K562 (cell line): Measurements from ENCODE around the gene CSNK1D. TPM values are rescaled to one million over a fixed set of nuclear protein-coding genes. Genes with fewer than 3 reads are reported as not detected.
A peak's percentile ranks its signal among the peaks of the same experiment; 100 is the strongest.

Experiments
- C11orf30 ChIP-seq: fragments of 450-650 bp; IDR thresholded peaks from 2 replicates; pipeline ENCODE4 v1.6.1; 2016; ENCODE audit warnings: low read depth, mild to moderate bottlenecking
- IRF1 ChIP-seq: sonication (generic); formaldehyde crosslinking; IDR thresholded peaks from 2 replicates; pipeline ENCODE4 v1.8.0; 2022; ENCODE audit warnings: missing genetic modification reagents, mild to moderate bottlenecking, borderline replicate concordance
- JUN ChIP-seq, 2 experiments: sonication (generic) in 1 of 2; formaldehyde crosslinking in 1 of 2; IDR thresholded peaks; 2 replicates each; pipeline versions ENCODE4 v1.6.1 to v1.8.0; 2012 to 2022; ENCODE audit warnings: borderline replicate concordance in 2 of 2, mild to moderate bottlenecking in 2 of 2, improper control_type of control experiment in 1 of 2, low read depth in 1 of 2, low read length in 1 of 2, missing genetic modification reagents in 1 of 2
- KDM2B ChIP-seq: fragments of 250-450 bp; sonication (Bioruptor Pico); IDR thresholded peaks from 2 replicates; pipeline ENCODE4 v1.8.0; 2021; ENCODE audit warnings: mild to moderate bottlenecking, moderate library complexity
- MCM2 ChIP-seq: fragments of 450-650 bp; IDR thresholded peaks from 2 replicates; pipeline ENCODE4 v1.6.1; 2017; ENCODE audit warnings: low read depth, mild to moderate bottlenecking
- MXI1 ChIP-seq: IDR thresholded peaks from 2 replicates; pipeline ENCODE4 v1.6.1; 2011; ENCODE audit warnings: low read depth, mild to moderate bottlenecking, improper control_type of control experiment, low read length
- NCOR1 ChIP-seq: fragments of 450-650 bp; IDR thresholded peaks from 2 replicates; pipeline ENCODE4 v1.6.1; 2016; ENCODE audit warnings: mild to moderate bottlenecking, moderate library complexity
- POLR2H ChIP-seq: IDR thresholded peaks from 2 replicates; pipeline ENCODE4 v1.6.1; 2016; ENCODE audit warnings: missing genetic modification characterization, low read depth, mild to moderate bottlenecking, control low read depth, missing compliant biosample characterization, moderate library complexity
- POLR3A ChIP-seq: IDR thresholded peaks from 2 replicates; pipeline ENCODE4 v1.6.1; 2011; ENCODE audit warnings: borderline replicate concordance, mild to moderate bottlenecking, moderate library complexity; ENCODE audit not compliant: insufficient read length, insufficient read depth; ENCODE audit errors: extremely low read depth
- SMARCA4 ChIP-seq: fragments of 450-650 bp; IDR thresholded peaks from 2 replicates; pipeline ENCODE4 v1.6.1; 2016
- TAF1 ChIP-seq: IDR thresholded peaks from 2 replicates; pipeline ENCODE4 v1.6.1; 2011; ENCODE audit warnings: mild to moderate bottlenecking, low read length, moderate library complexity; ENCODE audit not compliant: insufficient read depth, control insufficient read depth, severe bottlenecking; ENCODE audit errors: extremely low read depth
- ZBTB1 ChIP-seq: sonication (generic); formaldehyde crosslinking; IDR thresholded peaks from 2 replicates; pipeline ENCODE4 v1.8.1; 2023; ENCODE audit warnings: missing genetic modification reagents, low read depth, mild to moderate bottlenecking, borderline replicate concordance
- ZNF316 ChIP-seq: fragments of 450-650 bp; IDR thresholded peaks from 2 replicates; pipeline ENCODE4 v1.6.1; 2016
- polyA plus RNA-seq, 8 experiments: library from polyadenylated mRNA; depleted of rRNA in 4 of 8; stranded (reverse) in 5 of 8; unstranded in 3 of 8; fragments of >200 nt; fragmentation: Nextera tagmentation in 2 of 8; fragmentation: Illumina TruSeq in 1 of 8; extraction: Ambion mirVana in 2 of 8; extraction: Trizol in 1 of 8; gene quantifications; 2 replicates each; pipeline versions ENCODE4 v1.2.1 to v1.2.3, GENCODE V29; 2011 to 2014; ENCODE audit warnings: inconsistent platforms in 1 of 8, missing spikeins in 1 of 8
- total RNA-seq, 7 experiments: library from RNA; depleted of rRNA in 6 of 7; stranded (reverse); fragments of >200 nt in 6 of 7; fragmentation: Illumina TruSeq in 2 of 7; extraction: Trizol in 2 of 7; gene quantifications; 2 replicates each; pipeline versions ENCODE4 v1.2.1 to v1.2.3, GENCODE V29; 2011 to 2021; ENCODE audit warnings: low replicate concordance in 1 of 7
- TF ChIP-seq, protein P1 (sequence below): fragments of 450-650 bp; IDR thresholded peaks from 2 replicates; pipeline ENCODE4 v1.6.1; 2017; ENCODE audit warnings: antibody characterized with exemption, mild to moderate bottlenecking
- TF ChIP-seq, protein P2 (sequence below): fragments of 250-450 bp; sonication (Bioruptor Pico); IDR thresholded peaks from 2 replicates; pipeline ENCODE4 v1.8.0; 2021; ENCODE audit warnings: borderline replicate concordance, mild to moderate bottlenecking, moderate library complexity; ENCODE audit not compliant: poor library complexity, severe bottlenecking

The CSNK1D gene
- total and polyA plus RNA-seq, 9 of the 15 experiments (the other 6 are each of a cell fraction or from before 2014, with no cell fraction given): 6.5 to 133 (median 41.3) TPM

GRCh38 chr17:82204831-82205719 is 68.4 kb downstream of the CSNK1D start (continued):
- TF ChIP-seq IRF1 (CRISPR knock-in tag) (no peak), TAF1 (no peak), MXI1 (no peak), JUN (IDR thresholded peaks at IDR 0.05; ENCODE audit: borderline replicate concordance, low read depth, low read length) (peak; percentile 51; the same call in 1 of the 2 replicates), JUN (CRISPR knock-in tag; IDR thresholded peaks at IDR 0.05; ENCODE audit: borderline replicate concordance) (no peak), NCOR1 (peak; percentile 43; the same call in 1 of the 2 replicates), SMARCA4 (peak; percentile 58), ZNF316 (0 out of 2 replicates have a peak, but pooled peaks have one; percentile 42), C11orf30 (peak; percentile 50), POLR3A (no peak), POLR2H (tag) (no peak), MCM2 (no peak), KDM2B (CRISPR knock-in tag) (no peak), ZBTB1 (CRISPR knock-in tag) (0 out of 2 replicates have a peak, but pooled peaks have one; percentile 27)
- TF ChIP-seq, protein P1, sequence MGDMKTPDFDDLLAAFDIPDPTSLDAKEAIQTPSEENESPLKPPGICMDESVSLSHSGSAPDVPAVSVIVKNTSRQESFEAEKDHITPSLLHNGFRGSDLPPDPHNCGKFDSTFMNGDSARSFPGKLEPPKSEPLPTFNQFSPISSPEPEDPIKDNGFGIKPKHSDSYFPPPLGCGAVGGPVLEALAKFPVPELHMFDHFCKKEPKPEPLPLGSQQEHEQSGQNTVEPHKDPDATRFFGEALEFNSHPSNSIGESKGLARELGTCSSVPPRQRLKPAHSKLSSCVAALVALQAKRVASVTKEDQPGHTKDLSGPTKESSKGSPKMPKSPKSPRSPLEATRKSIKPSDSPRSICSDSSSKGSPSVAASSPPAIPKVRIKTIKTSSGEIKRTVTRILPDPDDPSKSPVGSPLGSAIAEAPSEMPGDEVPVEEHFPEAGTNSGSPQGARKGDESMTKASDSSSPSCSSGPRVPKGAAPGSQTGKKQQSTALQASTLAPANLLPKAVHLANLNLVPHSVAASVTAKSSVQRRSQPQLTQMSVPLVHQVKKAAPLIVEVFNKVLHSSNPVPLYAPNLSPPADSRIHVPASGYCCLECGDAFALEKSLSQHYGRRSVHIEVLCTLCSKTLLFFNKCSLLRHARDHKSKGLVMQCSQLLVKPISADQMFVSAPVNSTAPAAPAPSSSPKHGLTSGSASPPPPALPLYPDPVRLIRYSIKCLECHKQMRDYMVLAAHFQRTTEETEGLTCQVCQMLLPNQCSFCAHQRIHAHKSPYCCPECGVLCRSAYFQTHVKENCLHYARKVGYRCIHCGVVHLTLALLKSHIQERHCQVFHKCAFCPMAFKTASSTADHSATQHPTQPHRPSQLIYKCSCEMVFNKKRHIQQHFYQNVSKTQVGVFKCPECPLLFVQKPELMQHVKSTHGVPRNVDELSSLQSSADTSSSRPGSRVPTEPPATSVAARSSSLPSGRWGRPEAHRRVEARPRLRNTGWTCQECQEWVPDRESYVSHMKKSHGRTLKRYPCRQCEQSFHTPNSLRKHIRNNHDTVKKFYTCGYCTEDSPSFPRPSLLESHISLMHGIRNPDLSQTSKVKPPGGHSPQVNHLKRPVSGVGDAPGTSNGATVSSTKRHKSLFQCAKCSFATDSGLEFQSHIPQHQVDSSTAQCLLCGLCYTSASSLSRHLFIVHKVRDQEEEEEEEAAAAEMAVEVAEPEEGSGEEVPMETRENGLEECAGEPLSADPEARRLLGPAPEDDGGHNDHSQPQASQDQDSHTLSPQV: peak; percentile 46; the same call in 1 of the 2 replicates
- TF ChIP-seq, protein P2, sequence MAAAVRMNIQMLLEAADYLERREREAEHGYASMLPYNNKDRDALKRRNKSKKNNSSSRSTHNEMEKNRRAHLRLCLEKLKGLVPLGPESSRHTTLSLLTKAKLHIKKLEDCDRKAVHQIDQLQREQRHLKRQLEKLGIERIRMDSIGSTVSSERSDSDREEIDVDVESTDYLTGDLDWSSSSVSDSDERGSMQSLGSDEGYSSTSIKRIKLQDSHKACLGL (CRISPR knock-in tag): no peak
